ENCODE results near the gene KDM5C.

Gene KDM5C

DNA sequence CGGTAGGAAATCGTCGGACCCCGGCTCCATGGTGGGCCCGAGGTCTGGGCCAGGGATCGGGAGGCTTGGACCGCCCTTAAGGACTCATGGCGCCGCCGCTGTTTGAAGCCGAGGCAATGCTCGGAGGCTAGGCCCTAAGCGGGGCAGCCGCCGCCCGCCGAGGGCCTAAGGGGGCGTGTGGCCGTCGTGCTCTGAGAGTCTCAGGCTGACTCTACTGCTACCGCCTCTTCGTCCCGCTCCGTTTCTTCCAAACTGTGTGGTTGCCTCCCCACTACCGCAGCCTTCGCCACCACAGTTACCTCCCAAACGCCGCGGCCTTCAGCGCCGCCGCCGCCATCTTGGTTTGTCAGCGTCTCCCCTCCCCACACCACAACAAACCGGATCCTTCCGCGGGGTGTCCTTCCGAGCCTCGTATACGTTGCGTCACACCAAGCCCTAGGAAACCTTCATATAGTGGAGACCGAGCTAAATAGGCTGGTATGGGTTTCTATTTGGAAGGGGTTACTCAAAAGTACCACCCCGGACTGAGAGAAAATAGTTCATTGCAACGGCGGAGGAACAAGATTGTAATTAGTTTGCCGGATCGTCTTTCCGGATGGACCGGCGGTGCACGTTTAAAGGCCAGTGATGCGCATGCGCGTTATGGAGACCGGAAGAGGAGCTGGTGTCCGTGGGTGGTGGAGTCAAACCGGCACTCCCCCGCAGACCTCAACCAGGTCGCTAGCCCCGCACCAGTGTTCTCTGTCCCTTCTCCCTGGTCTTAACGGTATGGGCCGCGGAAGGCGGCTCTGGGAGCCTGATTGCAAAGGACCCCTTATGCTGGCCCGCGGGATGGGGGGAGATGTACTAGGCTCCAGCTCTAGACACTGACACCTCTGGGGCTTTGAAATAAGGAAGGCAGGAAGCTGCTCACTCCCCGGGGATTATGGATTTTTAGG lies at the start of gene KDM5C:
Gene KDM5C, minus strand, starts transcription at position 348 of the 938 bp plus-strand sequence. Its CDS starts 318 bp downstream, at position 30.
- DNase-seq (ENCODE audit: low spot score), result peak; percentile 92

- no peak for DNase-seq (ENCODE audit: low spot score)
Observed at GRCh38 chrX:53272808-53273337, 47.9 kb upstream of the KDM5C start.

DNA sequence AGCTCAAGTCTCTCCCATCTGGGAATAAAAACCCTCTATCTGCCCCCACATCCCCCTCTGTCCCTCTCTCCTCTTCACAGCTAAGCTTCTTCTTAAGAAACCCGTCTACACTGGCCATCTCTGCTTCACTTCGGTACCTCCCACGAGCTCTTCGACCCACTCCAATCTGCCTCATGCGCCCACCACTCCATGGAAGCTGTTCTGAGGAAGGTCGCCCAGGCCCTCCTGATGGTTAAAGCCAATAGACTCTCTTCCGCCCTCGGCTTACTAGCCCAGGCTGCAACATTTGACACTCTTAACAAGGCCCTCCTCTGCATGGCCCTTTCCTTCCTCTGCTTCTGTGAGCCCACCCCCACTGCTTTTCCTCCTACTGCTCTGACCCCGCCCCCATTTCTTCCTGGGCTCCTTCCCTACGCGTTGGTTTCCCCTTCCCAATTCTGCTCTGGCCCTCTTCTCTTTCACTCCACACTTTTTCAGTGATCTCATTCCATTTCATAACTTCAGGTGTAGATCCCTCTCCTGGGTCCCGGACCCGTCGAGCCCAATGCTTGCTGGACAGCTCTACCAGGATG lies 44.6 kb upstream of the KDM5C start:
- no peak for DNase-seq (ENCODE audit: low spot score)

DNA sequence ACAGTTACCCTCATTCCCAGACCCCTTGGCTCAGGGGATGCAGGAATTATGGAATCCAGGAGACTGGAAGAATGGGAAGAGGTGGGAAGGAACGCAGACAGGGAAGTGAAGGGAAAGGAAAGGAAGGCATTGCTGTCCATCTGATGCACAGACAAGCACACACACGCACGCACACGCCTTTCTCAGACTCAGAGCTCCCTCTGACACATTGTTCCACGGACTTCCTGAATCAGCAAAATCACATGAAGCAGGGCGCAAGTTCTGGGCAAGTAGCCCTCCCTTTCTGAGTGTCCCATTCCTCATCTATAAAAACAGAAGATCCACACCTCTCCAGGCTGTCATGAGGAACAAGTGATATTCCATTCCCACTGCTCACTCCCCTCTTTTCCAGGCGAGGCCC lies 43.2 kb upstream of the KDM5C start:
- DNase-seq (ENCODE audit: low spot score), result no peak

DNA sequence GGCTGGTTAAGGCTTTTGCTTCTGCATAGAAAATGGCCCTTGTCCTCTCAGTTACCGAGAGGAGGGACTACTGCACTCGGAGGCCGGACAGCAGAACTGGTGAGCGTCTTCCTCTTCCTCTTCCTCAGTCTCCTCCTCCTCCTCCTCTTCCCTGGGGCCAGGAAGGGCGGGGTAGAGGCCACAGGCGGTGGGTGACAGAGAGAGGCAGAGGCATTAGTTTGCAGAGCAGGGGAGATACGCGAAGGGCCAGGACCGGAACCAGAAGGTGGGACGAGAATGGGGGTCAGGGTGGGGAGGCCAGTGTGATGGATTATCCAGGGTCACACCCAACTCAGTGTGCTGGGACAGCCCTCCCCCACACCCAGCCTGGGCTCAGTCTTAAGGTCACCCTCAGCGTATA lies 41.9 kb upstream of the KDM5C start:
- no peak for DNase-seq (ENCODE audit: low spot score)

GRCh38 chrX:53265771-53266574 lies 41.0 kb upstream of the KDM5C start:
- no peak for DNase-seq (ENCODE audit: low spot score)

- DNase-seq (ENCODE audit: low spot score), result no peak
Observed at GRCh38 chrX:53263597-53264094, 38.6 kb upstream of the KDM5C start.

- DNase-seq (ENCODE audit: low spot score), result no peak
Observed at GRCh38 chrX:53262918-53263394, 37.9 kb upstream of the KDM5C start.

DNA sequence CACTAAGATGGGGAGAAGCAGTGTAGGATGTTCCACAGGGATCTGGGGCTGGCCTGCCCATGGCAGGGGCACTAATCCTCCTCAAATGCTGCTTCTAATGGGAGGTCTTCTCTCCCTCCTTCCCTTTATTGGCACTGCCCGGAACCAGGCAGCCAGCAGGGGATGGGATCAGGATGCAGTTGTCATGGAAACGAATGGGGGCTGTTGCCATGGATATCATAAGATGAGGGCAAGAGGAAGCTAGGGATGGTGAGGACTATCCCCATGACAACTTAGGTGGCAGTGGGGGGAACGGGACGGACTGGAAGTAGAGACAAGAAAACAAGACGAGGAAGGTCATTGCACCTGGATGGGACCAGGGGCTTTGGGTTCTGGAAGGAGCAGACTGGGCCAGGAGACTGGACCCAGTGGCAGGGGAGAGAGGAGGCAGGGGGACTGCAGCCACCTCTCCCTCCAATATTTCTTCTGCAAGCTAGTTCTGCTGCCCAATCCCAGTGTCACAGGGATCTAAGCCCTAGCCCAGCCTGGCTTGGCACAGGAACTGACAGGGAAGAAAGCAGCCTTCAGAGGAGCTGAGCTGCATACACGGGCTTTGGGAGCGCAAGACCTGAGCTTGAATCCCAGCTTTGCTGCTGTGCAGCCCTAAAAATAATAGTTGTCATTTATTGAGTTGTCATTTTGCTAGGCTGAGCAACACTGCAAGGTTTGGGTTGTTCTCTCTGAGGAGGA lies 37.3 kb upstream of the KDM5C start:
- DNase-seq (ENCODE audit: low spot score), result no peak

DNA sequence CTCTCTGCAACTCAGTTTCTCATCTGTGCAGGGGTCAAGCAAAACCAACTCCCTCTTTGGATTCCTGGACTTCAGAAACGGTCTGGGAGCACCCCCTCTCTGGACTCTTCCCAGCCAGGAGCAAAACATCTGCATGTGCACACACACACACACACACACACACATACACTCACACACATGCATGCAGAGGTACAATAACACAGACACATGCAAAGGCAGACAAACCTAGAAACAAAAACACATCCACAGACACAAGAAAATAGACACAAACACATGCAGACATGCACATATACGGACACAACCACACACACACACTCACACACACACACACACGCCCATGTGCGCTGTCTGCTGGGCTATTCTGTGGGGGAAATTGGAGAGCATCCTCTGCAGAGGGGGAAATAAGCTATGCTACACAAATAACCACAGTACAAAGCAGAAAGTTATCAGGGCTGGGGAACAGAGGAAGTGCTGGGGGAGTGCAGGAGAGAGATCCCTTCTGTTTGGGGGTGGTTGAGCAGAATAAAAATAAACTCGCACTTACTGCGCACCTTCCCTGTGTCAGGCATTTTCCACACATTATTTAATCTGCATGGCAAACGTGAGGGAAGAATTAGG lies 36.5 kb upstream of the KDM5C start:
- no peak for DNase-seq (ENCODE audit: low spot score)

- DNase-seq (ENCODE audit: low spot score), result no peak
Observed at GRCh38 chrX:53260836-53261235, 35.8 kb upstream of the KDM5C start.

DNA sequence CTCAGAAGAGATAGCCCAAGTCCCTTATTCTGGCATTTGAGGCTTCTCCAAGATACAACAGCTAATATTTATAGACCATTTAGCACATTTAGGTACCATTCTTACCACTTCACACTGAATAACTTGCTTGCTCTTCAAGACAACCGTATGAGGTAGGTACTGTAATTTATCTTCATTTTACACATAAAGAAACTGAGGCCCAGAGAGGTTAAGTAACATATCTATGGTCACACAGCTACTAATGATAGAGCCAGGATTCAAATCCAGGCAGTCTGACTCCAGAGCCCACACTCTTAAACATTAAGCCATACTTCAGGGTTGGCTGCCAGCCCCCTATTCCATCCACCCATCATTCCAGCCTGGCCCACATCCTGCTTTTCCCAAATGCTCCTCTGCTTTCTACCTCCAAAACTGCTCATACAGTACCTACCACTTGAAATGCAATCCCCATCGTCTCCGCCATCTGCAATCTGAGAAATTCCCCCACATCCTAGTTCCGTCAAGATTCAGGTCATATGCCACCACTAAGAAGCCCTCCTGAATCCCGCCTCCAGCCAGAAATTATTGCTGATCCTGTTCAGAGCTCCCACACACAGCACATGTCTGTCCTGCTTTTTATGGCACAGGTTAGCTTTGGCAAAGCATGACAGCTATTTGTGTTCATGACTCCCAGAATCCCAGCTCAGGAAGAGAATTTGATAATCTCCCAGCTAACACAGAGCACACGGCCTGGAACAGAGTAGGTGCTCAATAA lies 32.8 kb upstream of the KDM5C start:
- no peak for DNase-seq (ENCODE audit: low spot score)

- no peak for DNase-seq (ENCODE audit: low spot score)
Observed at GRCh38 chrX:53257166-53257565, 32.2 kb upstream of the KDM5C start.

GRCh38 chrX:53256446-53257041 lies 31.5 kb upstream of the KDM5C start:
- peak; percentile 53 for DNase-seq (ENCODE audit: low spot score)

- DNase-seq (ENCODE audit: low spot score), result no peak
Observed at GRCh38 chrX:53255738-53256191, 30.8 kb upstream of the KDM5C start.

GRCh38 chrX:53254570-53255461 lies 29.8 kb upstream of the KDM5C start:
- no peak for DNase-seq (ENCODE audit: low spot score)

- no peak for DNase-seq (ENCODE audit: low spot score)
Observed at GRCh38 chrX:53253293-53254020, 28.4 kb upstream of the KDM5C start.

- DNase-seq (ENCODE audit: low spot score), result no peak
Observed at GRCh38 chrX:53251307-53251706, 26.3 kb upstream of the KDM5C start.
